HCT116 (cell line): Measurements from ENCODE around the gene ZNRF3.

Experiments used
- CEBPB ChIP-seq: IDR thresholded peaks from 2 replicates; pipeline ENCODE4 v1.6.1; 2012; ENCODE audit warnings: low read depth
- CTCF ChIP-seq, 3 experiments: fragments of 200-600 bp in 1 of 3; sonication (generic) in 1 of 3; IDR thresholded peaks in 2 of 3; conservative IDR thresholded peaks in 1 of 3; 2 replicates each; pipeline ENCODE4 v1.5.1; 2012 to 2017; ENCODE audit warnings: low read depth in 2 of 3, low read length in 2 of 3, antibody characterized with exemption in 1 of 3, borderline replicate concordance in 1 of 3, control low read depth in 1 of 3, mild to moderate bottlenecking in 1 of 3, mixed read lengths in 1 of 3, mixed run types in 1 of 3, moderate library complexity in 1 of 3; ENCODE audit not compliant: insufficient read depth in 1 of 3
- EGR1 ChIP-seq: IDR thresholded peaks from 2 replicates; pipeline ENCODE4 v1.6.1; 2012; ENCODE audit warnings: low read depth
- EZH2 ChIP-seq: fragments of 200-600 bp; sonication (generic); IDR thresholded peaks from 2 replicates; pipeline ENCODE4 v1.6.1; 2017; ENCODE audit warnings: antibody characterized with exemption, mixed run types
- EZH2phosphoT487 ChIP-seq: fragments of 200-600 bp; IDR thresholded peaks from 2 replicates; pipeline ENCODE4 v1.6.1; 2018; ENCODE audit warnings: antibody characterized with exemption, borderline replicate concordance
- POLR2A ChIP-seq: IDR thresholded peaks from 2 replicates; pipeline ENCODE4 v1.7.0; 2011; ENCODE audit warnings: borderline replicate concordance; ENCODE audit not compliant: insufficient read depth, insufficient read length; ENCODE audit errors: extremely low read depth
- POLR2AphosphoS5 ChIP-seq: IDR thresholded peaks from 2 replicates; pipeline ENCODE4 v1.6.1; 2011; ENCODE audit warnings: mild to moderate bottlenecking, low read depth, low read length, moderate library complexity
- RAD21 ChIP-seq: IDR thresholded peaks from 2 replicates; pipeline ENCODE4 v1.6.1; 2012; ENCODE audit warnings: low read depth, mild to moderate bottlenecking
- REST ChIP-seq: IDR thresholded peaks from 2 replicates; pipeline ENCODE4 v1.6.1; 2012; ENCODE audit warnings: low read depth
- SIN3A ChIP-seq: IDR thresholded peaks from 2 replicates; pipeline ENCODE4 v1.6.1; 2012; ENCODE audit warnings: low read depth
- SRF ChIP-seq: IDR thresholded peaks from 2 replicates; pipeline ENCODE4 v1.6.1; 2012; ENCODE audit warnings: low read depth
- YY1 ChIP-seq: IDR thresholded peaks from 2 replicates; pipeline ENCODE4 v1.6.1; 2011; ENCODE audit warnings: low read length, low read depth, moderate library complexity, mild to moderate bottlenecking; ENCODE audit not compliant: insufficient replicate concordance; ENCODE audit errors: extremely low read depth
- ZNF274 ChIP-seq: fragments of 200-500 bp; sonication (Bioruptor generic); IDR thresholded peaks from 2 replicates; pipeline ENCODE4 v1.6.1; 2014; ENCODE audit warnings: mild to moderate bottlenecking, low read depth, low read length, inconsistent platforms
- TF ChIP-seq, protein P1 (sequence below): IDR thresholded peaks from 2 replicates; pipeline ENCODE4 v1.6.1; 2012

GRCh38 chr22:28999919-29000556 is 116.7 kb downstream of the ZNRF3 start:
- TF ChIP-seq POLR2A (no peak), SRF (no peak), EZH2phosphoT487 (no peak), SIN3A (no peak), RAD21 (no peak), POLR2AphosphoS5 (no peak), YY1 (no peak), CTCF (IDR thresholded peaks at IDR 0.05 in 2 of 3, conservative IDR thresholded peaks at IDR 0.05 in 1 of 3; ENCODE audit: borderline replicate concordance in 1 of 3, insufficient read depth in 1 of 3, low read depth in 2 of 3, low read length in 2 of 3) (no peak), ZNF274 (no peak), REST (no peak), EZH2 (no peak), EGR1 (no peak), CEBPB (no peak)
- TF ChIP-seq, protein P1, sequence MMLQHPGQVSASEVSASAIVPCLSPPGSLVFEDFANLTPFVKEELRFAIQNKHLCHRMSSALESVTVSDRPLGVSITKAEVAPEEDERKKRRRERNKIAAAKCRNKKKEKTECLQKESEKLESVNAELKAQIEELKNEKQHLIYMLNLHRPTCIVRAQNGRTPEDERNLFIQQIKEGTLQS = no peak
